Tibial nerve (tissue), 4 donors: ENCODE results near the gene MAPK13. TPM values are rescaled to one million over a fixed set of nuclear protein-coding genes. Genes with fewer than 3 reads are reported as not detected.
A peak's percentile ranks its signal among the peaks of the same experiment; 100 is the strongest.
"Not testable (repeated sequence)": the region's sequence is repeated elsewhere in the genome, so short reads cannot be mapped to it uniquely, and the experiment has no call there.

Experiments
- DNase-seq, 2 donors: peaks; one replicate each; pipeline ENCODE4 v3.0.0-alpha.2; 2019; ENCODE audit warnings: low spot score in 2 of 2
- H3K27ac ChIP-seq, 4 donors: fragments of 200-600 bp; sonication (generic) in 3 of 4; one replicate each; pipeline ENCODE4 v1.5.1; 2017 to 2019; ENCODE audit warnings: mild to moderate bottlenecking in 1 of 4
- H3K27me3 ChIP-seq, 2 donors: fragments of 200-600 bp; sonication (generic) in 1 of 2; one replicate each; pipeline versions ENCODE4 v1.5.1 to v1.6.0; 2017 to 2019
- H3K36me3 ChIP-seq, 3 donors: fragments of 200-600 bp; sonication (generic); one replicate each; pipeline ENCODE4 v1.5.1; 2018 to 2019
- H3K4me1 ChIP-seq, 4 donors: fragments of 200-600 bp; sonication (generic) in 3 of 4; one replicate each; pipeline ENCODE4 v1.5.1; 2017 to 2019
- H3K4me3 ChIP-seq, 4 donors: fragments of 200-600 bp; sonication (generic) in 3 of 4; one replicate each; pipeline ENCODE4 v1.5.1; 2017 to 2019; ENCODE audit warnings: mild to moderate bottlenecking in 1 of 4, moderate library complexity in 1 of 4
- H3K9me3 ChIP-seq, 4 donors: fragments of 200-600 bp; sonication (generic) in 3 of 4; one replicate each; pipeline ENCODE4 v1.5.1; 2017 to 2019
- CTCF ChIP-seq, 5 experiments: fragments of 200-600 bp in 3 of 5; fragments of 450-650 bp in 2 of 5; sonication (generic) in 3 of 5; IDR thresholded peaks; one replicate each; pipeline ENCODE4 v1.5.1; 2016 to 2019; ENCODE audit warnings: antibody characterized with exemption in 5 of 5, mild to moderate bottlenecking in 3 of 5, moderate library complexity in 2 of 5
- EP300 ChIP-seq, 2 donors: sonication (generic); formaldehyde crosslinking; IDR thresholded peaks; one replicate each; pipeline ENCODE4 v1.6.1; 2017; ENCODE audit warnings: antibody characterized with exemption in 2 of 2, mild to moderate bottlenecking in 1 of 2
- POLR2A ChIP-seq, 2 donors: fragments of 450-650 bp; IDR thresholded peaks; one replicate each; pipeline ENCODE4 v1.6.1; 2017; ENCODE audit warnings: antibody characterized with exemption in 2 of 2, mild to moderate bottlenecking in 2 of 2, moderate library complexity in 2 of 2
- WGBS, 2 donors: methylation state at CpG; one replicate each; pipeline ENCODE4 v1.1.5; 2018; 5-methylcytosine and 5-hydroxymethylcytosine counted together
- total RNA-seq, 4 donors: library from RNA; depleted of rRNA; stranded (reverse); fragments of >200 nt; gene quantifications; one replicate each; pipeline ENCODE4 v1.1.0, GENCODE V29; 2016

MAPK13 gene
- 10 to 100 TPM in 2 of 4 donors, 1 to 10 TPM in 2; 2.7 to 11.7 (median 7.2) TPM for total RNA-seq

- WGBS, 2 donors = 7 to 8% methylated on average over 22 to 29 of the region's 59 CpGs
- Histone ChIP-seq H3K27me3 (peaks cover 0 to 3% of the 10 kb centered on the region in 2 donors), H3K36me3 (no peaks in the 10 kb centered on the region), H3K9me3 (no peaks in the 10 kb centered on the region), H3K4me3 (peak within 1 kb of the TSS; percentile 24 to 60 (median 42)), H3K4me1 (peaks cover 0 to 27% (median 17%) of the 10 kb centered on the region in 4 donors), H3K27ac (peak within 1 kb of the TSS in 3 of 4 donors; percentile 31 to 81 (median 45))
- TF ChIP-seq CTCF (IDR thresholded peaks at IDR 0.05) (no peak), POLR2A (IDR thresholded peaks at IDR 0.05) (no peak), EP300 (IDR thresholded peaks at IDR 0.05) (no peak)
- DNase-seq = no peak
These were observed at the start of gene MAPK13 for GRCh38 chr6:36129941-36130666. TSS of gene MAPK13 (plus strand) at chr6:36130513. CDS start at chr6:36130583, 70 bp downstream.

GRCh38 chr6:36082318-36082717 lies 48.0 kb upstream of the MAPK13 start:
- Histone ChIP-seq H3K4me1 (no peaks in the 10 kb centered on the region), H3K36me3 (peaks cover 2 to 70% (median 17%) of the 10 kb centered on the region in 3 donors), H3K27me3 (no peaks in the 10 kb centered on the region), H3K27ac (no peak overlapping the region), H3K4me3 (no peak overlapping the region), H3K9me3 (peaks cover 0 to 7% (median 0%) of the 10 kb centered on the region in 4 donors)
- TF ChIP-seq EP300 (IDR thresholded peaks at IDR 0.05) (no peak), POLR2A (IDR thresholded peaks at IDR 0.05) (no peak), CTCF (IDR thresholded peaks at IDR 0.05) (no peak)
- WGBS, 2 donors = 100% methylated on average over 1 of the region's 1 CpG
- DNase-seq = no peak

- WGBS, 2 donors = 87 to 95% methylated on average over 3 of the region's 3 CpGs
- no peaks in the 10 kb centered on the region for H3K4me1 ChIP-seq
- H3K36me3 ChIP-seq = peaks cover 2 to 60% (median 17%) of the 10 kb centered on the region in 3 donors
- H3K9me3 ChIP-seq = peaks cover 0 to 7% (median 0%) of the 10 kb centered on the region in 4 donors
- no peak overlapping the region for H3K4me3 ChIP-seq
- no peak overlapping the region for H3K27ac ChIP-seq
- TF ChIP-seq CTCF (IDR thresholded peaks at IDR 0.05) (no peak), EP300 (IDR thresholded peaks at IDR 0.05) (no peak), POLR2A (IDR thresholded peaks at IDR 0.05) (no peak)
- no peak for DNase-seq
- H3K27me3 ChIP-seq = no peaks in the 10 kb centered on the region
These were observed 46.9 kb upstream of the MAPK13 start for GRCh38 chr6:36083446-36083845.

- 94 to 95% methylated on average over 5 of the region's 5 CpGs for WGBS, 2 donors
- not testable (repeated sequence) for H3K27me3 ChIP-seq, DNase-seq, H3K27ac ChIP-seq, H3K4me3 ChIP-seq, H3K9me3 ChIP-seq, H3K4me1 ChIP-seq
- peaks cover 0 to 27% (median 2%) of the 10 kb centered on the region in 3 donors for H3K36me3 ChIP-seq
These were observed 42.1 kb upstream of the MAPK13 start for GRCh38 chr6:36088204-36088603.

GRCh38 chr6:36089048-36089447 lies 41.3 kb upstream of the MAPK13 start:
- Histone ChIP-seq H3K27me3 (no peaks in the 10 kb centered on the region), H3K36me3 (peaks cover 0 to 20% (median 0%) of the 10 kb centered on the region in 3 donors), H3K27ac (no peak overlapping the region), H3K4me3 (no peak overlapping the region), H3K9me3 (no peaks in the 10 kb centered on the region), H3K4me1 (no peaks in the 10 kb centered on the region)
- no peak for DNase-seq
- TF ChIP-seq CTCF (IDR thresholded peaks at IDR 0.05) = no peak
- no peak for TF ChIP-seq POLR2A (IDR thresholded peaks at IDR 0.05)
- TF ChIP-seq EP300 (IDR thresholded peaks at IDR 0.05) = no peak
- 92 to 97% methylated on average over 5 of the region's 5 CpGs for WGBS, 2 donors
